Common myeloid progenitor, CD34-positive (primary cell): ENCODE data around the gene DPYSL3.
A peak's percentile ranks its signal among the peaks of the same experiment; 100 is the strongest.

ENCODE experiments used
- CTCF ChIA-PET: fragments of 350-600 bp; sonication (Branson Sonifier 250); formaldehyde crosslinking; loops from one replicate; lab custom pipeline; 2021; ENCODE audit warnings: antibody characterized with exemption; lab: Charles Lee
- POLR2A ChIA-PET: fragments of 350-600 bp; sonication (Branson Sonifier 250); formaldehyde crosslinking; loops from one replicate; lab custom pipeline; 2021; ENCODE audit warnings: antibody characterized with exemption; lab: Charles Lee
- DNase-seq, 3 donors: peaks; one replicate each; pipeline versions ENCODE4 v3.0.0 to v3.0.0-alpha.2; 2013
- H3K27ac ChIP-seq, 2 experiments: 1 replicate in 1 of 2; 2 replicates in 1 of 2; pipeline ENCODE4 v1.7.0; 2013; ENCODE audit warnings: inconsistent platforms in 2 of 2, low read length in 2 of 2, mild to moderate bottlenecking in 2 of 2, low read depth in 1 of 2, moderate library complexity in 1 of 2; ENCODE audit not compliant: severe bottlenecking in 2 of 2, insufficient read depth in 1 of 2, poor library complexity in 1 of 2
- H3K27me3 ChIP-seq, 5 experiments: replicated peaks in 2 of 5; 1 replicate in 3 of 5; 2 replicates in 2 of 5; pipeline versions ENCODE4 v1.6.1 to v1.7.0; 2013; ENCODE audit warnings: low read length in 4 of 5, mild to moderate bottlenecking in 2 of 5, moderate library complexity in 2 of 5, inconsistent platforms in 1 of 5; ENCODE audit not compliant: insufficient read depth in 5 of 5, control insufficient read depth in 4 of 5
- H3K36me3 ChIP-seq, 4 experiments: 1 replicate in 2 of 4; 2 replicates in 2 of 4; pipeline versions ENCODE4 v1.6.1 to v1.7.0; 2013; ENCODE audit warnings: low read length in 3 of 4, control low read depth in 1 of 4, mild to moderate bottlenecking in 1 of 4; ENCODE audit not compliant: control insufficient read depth in 4 of 4, insufficient read depth in 4 of 4
- H3K4me1 ChIP-seq, 4 experiments: 1 replicate in 3 of 4; 2 replicates in 1 of 4; pipeline versions ENCODE4 v1.6.1 to v1.7.1; 2013; ENCODE audit warnings: low read length in 3 of 4, mild to moderate bottlenecking in 3 of 4, control low read depth in 1 of 4, inconsistent platforms in 1 of 4, moderate library complexity in 1 of 4; ENCODE audit not compliant: control insufficient read depth in 4 of 4, insufficient read depth in 4 of 4; ENCODE audit errors: control extremely low read depth in 1 of 4
- H3K4me3 ChIP-seq, 7 experiments: 1 replicate in 4 of 7; 2 replicates in 3 of 7; pipeline versions ENCODE4 v1.5.1 to v1.7.0; 2013; ENCODE audit warnings: mild to moderate bottlenecking in 7 of 7, low read length in 6 of 7, moderate library complexity in 6 of 7, inconsistent platforms in 2 of 7, low read depth in 2 of 7, control low read depth in 1 of 7; ENCODE audit not compliant: insufficient read depth in 4 of 7, control insufficient read depth in 1 of 7; ENCODE audit errors: extremely low read depth in 1 of 7
- H3K9me3 ChIP-seq, 5 experiments: 1 replicate in 4 of 5; 2 replicates in 1 of 5; pipeline versions ENCODE4 v1.6.1 to v1.7.1; 2013; ENCODE audit warnings: low read length in 4 of 5, mild to moderate bottlenecking in 2 of 5, inconsistent platforms in 1 of 5, low read depth in 1 of 5, moderate library complexity in 1 of 5; ENCODE audit not compliant: control insufficient read depth in 4 of 5, insufficient read depth in 2 of 5; ENCODE audit errors: control extremely low read depth in 1 of 5
- WGBS: methylation state at CpG from one replicate; pipeline ENCODE4 v1.1.5; 2013; ENCODE audit not compliant: insufficient coverage; 5-methylcytosine and 5-hydroxymethylcytosine counted together

The DPYSL3 gene

DNA sequence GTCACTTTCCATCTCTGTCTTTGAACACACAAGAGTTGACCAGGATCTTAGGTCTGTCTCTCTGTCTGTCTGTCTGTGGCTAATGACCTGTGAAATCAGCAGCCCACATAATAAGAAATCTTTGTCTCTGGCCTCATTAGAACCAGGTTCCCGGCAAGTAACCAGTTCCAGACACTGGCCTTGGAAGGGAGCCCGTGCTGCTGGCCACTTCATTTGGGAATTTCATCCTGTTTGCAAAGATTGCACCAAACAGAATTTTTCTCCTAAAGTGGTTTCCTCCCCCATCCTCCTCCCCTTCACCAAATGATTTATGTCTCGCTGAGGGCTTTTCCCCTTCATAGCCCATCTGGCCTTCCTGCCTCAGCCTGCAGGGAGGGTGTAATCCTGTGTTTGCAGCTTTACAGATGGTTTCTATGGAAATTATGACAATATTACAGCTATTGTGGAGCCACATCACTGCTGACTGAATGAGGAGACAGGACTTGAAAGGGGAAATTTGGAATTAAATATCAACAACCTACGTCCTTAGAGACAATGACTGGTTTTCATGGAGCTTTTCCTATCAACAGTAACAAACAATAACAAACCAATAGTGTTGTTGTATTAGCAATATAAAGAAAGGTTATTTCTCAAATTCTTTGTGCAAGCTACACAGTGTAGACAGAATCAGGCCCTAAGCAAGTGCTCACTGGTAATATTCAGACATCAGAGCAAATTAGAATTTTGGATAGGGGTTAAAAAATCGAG is 25.7 kb downstream of the DPYSL3 start:
- DNase-seq: peak; percentile 95 to 99 (median 98)
- CTCF ChIA-PET: interaction anchor here (0.5 to 9.5 kb wide), 7 partner anchors 11 to 1074 kb away, joined by 3 to 97 read pairs (median 3); partner anchors contain the start of gene DPYSL3
- Histone ChIP-seq H3K27ac (peak overlapping the region; percentile 99 to 100), H3K27me3 (no peaks in the 10 kb centered on the region), H3K4me3 (peak overlapping the region in 2 of 7 experiments; percentile 8 to 38), H3K9me3 (no peaks in the 10 kb centered on the region), H3K36me3 (no peaks in the 10 kb centered on the region), H3K4me1 (peaks cover 15 to 65% (median 55%) of the 10 kb centered on the region in 4 experiments)
- WGBS: 2% methylated on average over 3 of the region's 5 CpGs
- POLR2A ChIA-PET: interaction anchor here (0.5 kb wide), 1 partner anchor 256 kb away, joined by 3 read pairs; no protein-coding TSS in a partner anchor

GRCh38 chr5:147483188-147483790 is 26.6 kb downstream of the DPYSL3 start:
- H3K4me3 ChIP-seq: no peak overlapping the region
- CTCF ChIA-PET: interaction anchor here (1.1 to 9.5 kb wide), 7 partner anchors 10 to 76 kb away, joined by 3 to 97 read pairs (median 4); no protein-coding TSS in a partner anchor
- H3K9me3 ChIP-seq: no peaks in the 10 kb centered on the region
- H3K4me1 ChIP-seq: peaks cover 15 to 72% (median 60%) of the 10 kb centered on the region in 4 experiments
- peak overlapping the region; percentile 73 to 100 for H3K27ac ChIP-seq
- peak in 2 of 3 donors; percentile 57 to 69 for DNase-seq
- POLR2A ChIA-PET: interaction anchor here (0.7 kb wide), 1 partner anchor 16 kb away, joined by 4 read pairs; no protein-coding TSS in a partner anchor
- H3K27me3 ChIP-seq: no peaks in the 10 kb centered on the region
- H3K36me3 ChIP-seq: no peaks in the 10 kb centered on the region
- no CpG with 5 or more reads among the region's 5 CpGs for WGBS

GRCh38 chr5:147482706-147483180 is 27.1 kb downstream of the DPYSL3 start:
- Histone ChIP-seq H3K4me3 (peak overlapping the region in 1 of 7 experiments; percentile 25), H3K4me1 (peaks cover 15 to 72% (median 60%) of the 10 kb centered on the region in 4 experiments), H3K27ac (peak overlapping the region; percentile 20 to 100), H3K36me3 (no peaks in the 10 kb centered on the region), H3K27me3 (no peaks in the 10 kb centered on the region), H3K9me3 (no peaks in the 10 kb centered on the region)
- ChIA-PET POLR2A (interaction anchor here (0.7 kb wide), 1 partner anchor 16 kb away, joined by 4 read pairs; no protein-coding TSS in a partner anchor), CTCF (interaction anchor here (0.7 to 9.5 kb wide), 8 partner anchors 11 to 437 kb away, joined by 3 to 97 read pairs (median 4); partner anchors contain the start of gene DPYSL3)
- WGBS: 52% methylated on average over 6 of the region's 7 CpGs
- DNase-seq: peak in 2 of 3 donors; percentile 44 to 58

DNA sequence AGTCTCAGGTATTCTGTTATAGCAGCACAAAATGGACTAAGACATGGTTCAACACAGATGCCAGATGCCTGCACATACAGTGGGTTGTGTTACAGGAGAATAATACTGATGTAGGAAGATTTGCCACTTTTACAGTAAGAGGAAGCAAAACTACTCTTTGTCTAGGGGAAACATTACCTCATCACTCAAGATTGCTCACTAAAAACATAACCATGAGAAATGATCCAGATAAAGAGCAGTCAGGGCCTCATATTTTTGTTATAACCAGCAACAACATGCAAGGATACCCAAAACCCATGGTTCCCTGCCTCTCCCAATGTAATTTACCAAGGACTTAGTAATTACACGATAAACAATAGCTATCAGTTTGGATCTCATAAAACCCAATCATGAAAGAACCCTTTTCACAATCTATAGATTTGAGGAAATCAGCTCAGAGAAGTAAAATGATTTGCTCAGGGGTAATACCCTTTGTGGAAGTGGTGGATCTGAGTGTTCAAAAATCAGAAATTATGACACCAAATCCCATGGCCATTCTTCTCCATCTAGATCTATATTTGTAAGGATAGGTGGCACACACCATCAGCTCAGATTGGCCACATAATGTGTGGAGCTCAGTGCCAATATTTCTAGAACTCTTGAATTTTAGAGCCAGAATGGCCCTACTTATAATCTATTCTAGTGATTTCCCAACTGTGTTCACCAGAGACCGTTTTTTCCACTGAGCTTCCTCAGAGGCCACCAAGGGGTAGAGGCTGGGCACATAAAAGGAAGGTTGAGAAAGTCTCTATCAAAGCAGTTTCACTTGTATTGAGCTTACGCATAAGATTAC is 27.8 kb downstream of the DPYSL3 start:
- WGBS: 55% methylated on average over 2 of the region's 3 CpGs
- peak overlapping the region in 1 of 7 experiments; percentile 25 for H3K4me3 ChIP-seq
- DNase-seq: peak in 2 of 3 donors; percentile 65 to 74
- H3K9me3 ChIP-seq: no peaks in the 10 kb centered on the region
- H3K27ac ChIP-seq: peak overlapping the region; percentile 20 to 100
- POLR2A ChIA-PET: no interaction called here
- peaks cover 15 to 68% (median 60%) of the 10 kb centered on the region in 4 experiments for H3K4me1 ChIP-seq
- H3K27me3 ChIP-seq: no peaks in the 10 kb centered on the region
- CTCF ChIA-PET: interaction anchor here (0.7 to 9.5 kb wide), 10 partner anchors 10 to 437 kb away, joined by 3 to 97 read pairs (median 4); partner anchors contain the start of gene DPYSL3
- H3K36me3 ChIP-seq: no peaks in the 10 kb centered on the region

- CTCF ChIA-PET: interaction anchor here (0.7 to 9.5 kb wide), 6 partner anchors 9 to 78 kb away, joined by 3 to 97 read pairs (median 4); partner anchors contain the start of gene DPYSL3
These were observed 28.5 kb downstream of the DPYSL3 start for GRCh38 chr5:147481376-147481775.

GRCh38 chr5:147479949-147480348 is 29.9 kb downstream of the DPYSL3 start:
- H3K36me3 ChIP-seq: no peaks in the 10 kb centered on the region
- POLR2A ChIA-PET: interaction anchor here (1.3 kb wide), 1 partner anchor 15 kb away, joined by 4 read pairs; no protein-coding TSS in a partner anchor
- DNase-seq: peak in 2 of 3 donors; percentile 71 to 78
- peaks cover 10 to 58% (median 53%) of the 10 kb centered on the region in 4 experiments for H3K4me1 ChIP-seq
- no peaks in the 10 kb centered on the region for H3K27me3 ChIP-seq
- WGBS: 54% methylated on average over 6 of the region's 6 CpGs
- peak overlapping the region in 2 of 7 experiments; percentile 17 to 46 for H3K4me3 ChIP-seq
- CTCF ChIA-PET: interaction anchor here (1.2 to 9.5 kb wide), 7 partner anchors 8 to 79 kb away, joined by 3 to 97 read pairs (median 4); no protein-coding TSS in a partner anchor
- H3K9me3 ChIP-seq: no peaks in the 10 kb centered on the region
- H3K27ac ChIP-seq: no peak overlapping the region

More at GRCh38 chr5:147481376-147481775, 28.5 kb downstream of the DPYSL3 start:
- POLR2A ChIA-PET: no interaction called here
- Histone ChIP-seq H3K9me3 (no peaks in the 10 kb centered on the region), H3K4me1 (peaks cover 15 to 64% (median 58%) of the 10 kb centered on the region in 4 experiments), H3K27ac (no peak overlapping the region), H3K4me3 (no peak overlapping the region), H3K36me3 (no peaks in the 10 kb centered on the region), H3K27me3 (no peaks in the 10 kb centered on the region)
- DNase-seq: no peak
- 86% methylated on average over 1 of the region's 1 CpG for WGBS
